ENCODE data around the gene SMYD5. TPM values are rescaled to one million over a fixed set of nuclear protein-coding genes. Genes with fewer than 3 reads are reported as not detected.
"Not testable (repeated sequence)": the region's sequence is repeated elsewhere in the genome, so short reads cannot be mapped to it uniquely, and the experiment has no call there.

The SMYD5 gene
- total RNA-seq, 6 experiments from 2014 or later = 5.3 to 12.2 (median 9.4) TPM

GRCh38 chr2:73259276-73259675 is 45.2 kb downstream of the SMYD5 start:
- no peaks in the 10 kb centered on the region for H3K27me3 ChIP-seq
- ATAC-seq (no peak), DNase-seq (no peak)
- no peak overlapping the region for H3K4me3 ChIP-seq
- WGBS (ENCODE audit: insufficient coverage, low coverage, low lambda C conversion rate, missing lambda C conversion rate) = 70% methylated on average over 5 of the region's 8 CpGs
- TF ChIP-seq POLR2A (IDR thresholded peaks at IDR 0.05) = no peak
- TF ChIP-seq CTCF (IDR thresholded peaks at IDR 0.05) = no peak
- intact Hi-C loops (cut with DNase I) = no loop called here
- no peaks in the 10 kb centered on the region for H3K4me1 ChIP-seq
- H3K36me3 ChIP-seq = peaks cover 0 to 2% (median 0%) of the 10 kb centered on the region in 4 donors
- H3K27ac ChIP-seq = no peak overlapping the region
- no peaks in the 10 kb centered on the region for H3K9me3 ChIP-seq

GRCh38 chr2:73259704-73260337 is 45.8 kb downstream of the SMYD5 start:
- Histone ChIP-seq H3K27me3 (no peaks in the 10 kb centered on the region), H3K9me3 (no peaks in the 10 kb centered on the region), H3K4me3 (no peak overlapping the region), H3K4me1 (no peaks in the 10 kb centered on the region), H3K27ac (no peak overlapping the region), H3K36me3 (no peaks in the 10 kb centered on the region)
- WGBS (ENCODE audit: insufficient coverage, low coverage, low lambda C conversion rate, missing lambda C conversion rate) = 20% methylated on average over 2 of the region's 4 CpGs
- intact Hi-C loops (cut with DNase I) = no loop called here
- no peak for ATAC-seq
- DNase-seq = no peak
- TF ChIP-seq POLR2A (IDR thresholded peaks at IDR 0.05) = no peak
- TF ChIP-seq CTCF (IDR thresholded peaks at IDR 0.05) = no peak

- Histone ChIP-seq H3K4me1 (no peaks in the 10 kb centered on the region), H3K4me3 (no peak overlapping the region), H3K9me3 (no peaks in the 10 kb centered on the region), H3K27me3 (no peaks in the 10 kb centered on the region), H3K36me3 (no peaks in the 10 kb centered on the region), H3K27ac (no peak overlapping the region)
- intact Hi-C loops (cut with DNase I) = no loop called here
- TF ChIP-seq POLR2A (IDR thresholded peaks at IDR 0.05) (no peak), CTCF (IDR thresholded peaks at IDR 0.05) (peak; percentile 39 to 57 (median 50))
- ATAC-seq (peak; percentile 77 to 90 (median 82)), DNase-seq (peak in 2 of 3 donors; percentile 63 to 64)
- 18% methylated on average over 2 of the region's 17 CpGs for WGBS (ENCODE audit: insufficient coverage, low coverage, low lambda C conversion rate, missing lambda C conversion rate)
Measured at GRCh38 chr2:73260338-73260984, 46.4 kb downstream of the SMYD5 start.

GRCh38 chr2:73262108-73262651 is 48.1 kb downstream of the SMYD5 start:
- Histone ChIP-seq H3K9me3 (no peaks in the 10 kb centered on the region), H3K36me3 (no peaks in the 10 kb centered on the region), H3K4me3 (no peak overlapping the region), H3K27ac (no peak overlapping the region), H3K4me1 (no peaks in the 10 kb centered on the region), H3K27me3 (no peaks in the 10 kb centered on the region)
- WGBS (ENCODE audit: insufficient coverage, low coverage, low lambda C conversion rate, missing lambda C conversion rate) = 60% methylated on average over 4 of the region's 4 CpGs
- ATAC-seq (no peak), DNase-seq (no peak)
- intact Hi-C loops (cut with DNase I) = no loop called here
- TF ChIP-seq CTCF (IDR thresholded peaks at IDR 0.05) (no peak), POLR2A (IDR thresholded peaks at IDR 0.05) (no peak)

GRCh38 chr2:73262691-73263429 is 48.8 kb downstream of the SMYD5 start:
- H3K9me3 ChIP-seq; H3K36me3 ChIP-seq; H3K4me3 ChIP-seq; H3K4me1 ChIP-seq; ATAC-seq; DNase-seq; intact Hi-C loops (cut with DNase I); H3K27ac ChIP-seq; H3K27me3 ChIP-seq: not testable (repeated sequence)
- WGBS (ENCODE audit: insufficient coverage, low coverage, low lambda C conversion rate, missing lambda C conversion rate) = 81% methylated on average over 14 of the region's 18 CpGs

Measured in right lobe of liver (tissue), 6 donors.